ENCODE measurements around the gene KIAA1958.

Gene KIAA1958

DNA sequence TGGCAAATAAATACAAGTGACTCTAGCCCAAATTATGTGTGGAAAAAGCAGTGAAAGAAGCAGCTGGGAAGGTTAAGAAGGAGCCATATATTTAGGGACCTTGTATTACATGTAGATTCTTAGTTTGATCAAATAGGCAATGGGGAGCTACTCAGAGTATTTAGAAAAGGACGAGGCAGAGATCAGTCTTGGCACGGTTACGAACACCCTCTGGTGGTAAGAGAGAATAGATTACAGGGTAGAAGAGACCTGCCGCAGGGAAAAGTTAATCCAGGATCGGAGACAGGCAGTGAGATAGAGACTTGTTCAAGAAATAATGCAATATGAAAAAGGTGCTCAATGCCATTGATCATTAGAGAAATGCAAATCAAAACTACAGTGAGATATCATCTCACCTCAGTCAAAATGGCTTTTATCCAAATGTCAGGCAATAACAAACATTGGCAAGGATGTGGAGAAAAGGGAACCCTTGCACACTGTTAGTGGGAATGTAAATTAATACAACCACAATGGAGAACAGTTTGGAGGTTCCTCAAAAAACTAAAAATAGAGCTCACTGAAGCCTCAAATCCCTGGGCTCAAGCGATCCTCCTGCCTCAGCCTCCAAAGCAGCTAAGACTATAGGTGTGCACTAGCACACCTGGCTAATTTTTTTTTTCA lies 219.3 kb downstream of the KIAA1958 start:
- in situ Hi-C loops (cut with HindIII; ENCODE audit: low sequenced_read_pairs): no loop called here

- in situ Hi-C loops (cut with HindIII; ENCODE audit: low sequenced_read_pairs): no loop called here
Measured at GRCh38 chr9:112711050-112711689, 224.5 kb downstream of the KIAA1958 start.

- in situ Hi-C loops (cut with HindIII; ENCODE audit: low sequenced_read_pairs): no loop called here
Measured at GRCh38 chr9:112712678-112713077, 226.1 kb downstream of the KIAA1958 start.

- in situ Hi-C loops (cut with HindIII; ENCODE audit: low sequenced_read_pairs): loop anchor here (5.0 kb wide), 1 partner anchor 80 kb away; no protein-coding TSS in a partner anchor
Measured at GRCh38 chr9:112717661-112718331, 231.2 kb downstream of the KIAA1958 start, which contains the start of gene INIP. Gene INIP, minus strand, starts transcription at chr9:112718117. Its CDS starts 1,632 bp downstream, at chr9:112716485.
